DOHH2 (cell line): ENCODE results near the gene GPC6.

Experiments
- H3F3A ChIP-seq: fragments of 200-600 bp; sonication (generic), shearing (Covaris generic); 2 replicates; pipeline ENCODE4 v1.6.0; 2016; ENCODE audit warnings: antibody characterized with exemption, mild to moderate bottlenecking; ENCODE audit not compliant: control insufficient read depth, insufficient read depth
- H3K27ac ChIP-seq: fragments of 200-600 bp; sonication (generic); 2 replicates; pipeline ENCODE4 v1.5.1; 2014; ENCODE audit warnings: low read depth, mild to moderate bottlenecking, low read length, moderate library complexity
- H3K27me3 ChIP-seq: fragments of 200-600 bp; sonication (generic); 2 replicates; pipeline ENCODE4 v1.6.1; 2014; ENCODE audit warnings: mild to moderate bottlenecking, low read length, mixed read lengths; ENCODE audit not compliant: control insufficient read depth
- H3K36me3 ChIP-seq: fragments of 200-600 bp; sonication (generic); 2 replicates; pipeline ENCODE4 v1.6.1; 2014; ENCODE audit warnings: mild to moderate bottlenecking, low read length, moderate library complexity, mixed read lengths; ENCODE audit not compliant: control insufficient read depth
- H3K4me1 ChIP-seq: fragments of 200-600 bp; sonication (generic); 2 replicates; pipeline ENCODE4 v1.6.1; 2014; ENCODE audit warnings: mild to moderate bottlenecking, low read length, mixed read lengths; ENCODE audit not compliant: control insufficient read depth
- H3K4me2 ChIP-seq: fragments of 200-600 bp; sonication (generic); 2 replicates; pipeline ENCODE4 v1.6.0; 2014; ENCODE audit warnings: mild to moderate bottlenecking, low read length, moderate library complexity
- H3K4me3 ChIP-seq: fragments of 200-600 bp; sonication (generic); 2 replicates; pipeline ENCODE4 v1.5.1; 2014; ENCODE audit warnings: mild to moderate bottlenecking, low read length, mixed read lengths
- H3K79me2 ChIP-seq: fragments of 200-600 bp; sonication (generic); 2 replicates; pipeline ENCODE4 v1.6.1; 2014; ENCODE audit warnings: mild to moderate bottlenecking, low read length, mixed read lengths; ENCODE audit not compliant: control insufficient read depth
- H3K9me2 ChIP-seq: fragments of 200-600 bp; sonication (generic); replicated peaks from 2 replicates; pipeline ENCODE4 v1.6.1; 2014; ENCODE audit warnings: mild to moderate bottlenecking, low read length, mixed read lengths; ENCODE audit not compliant: control insufficient read depth
- H3K9me3 ChIP-seq: fragments of 200-600 bp; sonication (generic); 2 replicates; pipeline ENCODE4 v1.6.1; 2014; ENCODE audit warnings: antibody characterized with exemption, low read length, mixed read lengths; ENCODE audit not compliant: control insufficient read depth, insufficient read depth
- H4K20me1 ChIP-seq: fragments of 200-600 bp; sonication (generic); 2 replicates; pipeline ENCODE4 v1.6.0; 2014; ENCODE audit warnings: low read depth, mild to moderate bottlenecking, antibody characterized with exemption, low read length, moderate library complexity; ENCODE audit not compliant: control insufficient read depth, insufficient read depth
- EZH2phosphoT487 ChIP-seq: fragments of 200-600 bp; sonication (generic); IDR thresholded peaks from 2 replicates; pipeline ENCODE4 v1.6.1; 2017; ENCODE audit warnings: borderline replicate concordance, mild to moderate bottlenecking, antibody characterized with exemption, low read length, moderate library complexity, mixed read lengths
- TF ChIP-seq, protein P1 (sequence below): fragments of 200-600 bp; sonication (generic); IDR thresholded peaks from one replicate; pipeline ENCODE4 v1.5.1; 2014; ENCODE audit warnings: antibody characterized with exemption, mild to moderate bottlenecking, low read depth, low read length; ENCODE audit not compliant: poor library complexity, severe bottlenecking

The GPC6 gene

DNA sequence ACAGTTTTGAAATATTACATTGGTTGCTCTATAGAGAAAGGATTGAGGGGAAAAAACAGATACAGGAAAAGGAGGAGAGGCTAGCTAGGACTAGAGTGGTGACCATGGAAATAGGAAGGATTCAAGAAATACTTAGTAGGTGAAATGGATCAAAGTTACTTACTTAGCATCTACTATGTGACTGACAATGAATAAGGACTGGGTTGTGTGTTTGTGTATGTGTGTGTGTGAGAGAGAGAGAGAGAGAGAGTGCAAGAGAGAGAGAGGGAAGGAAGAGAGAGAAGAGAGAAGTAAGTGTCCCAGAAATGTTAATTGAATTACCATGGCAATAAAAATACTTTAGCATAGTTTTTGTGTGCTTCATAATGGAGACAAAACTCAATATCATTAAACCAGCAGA lies 7.9 kb downstream of the GPC6 start:
- no peak overlapping the region for H3K27ac ChIP-seq
- no peaks in the 10 kb centered on the region for H3K4me1 ChIP-seq
- TF ChIP-seq, protein P1, sequence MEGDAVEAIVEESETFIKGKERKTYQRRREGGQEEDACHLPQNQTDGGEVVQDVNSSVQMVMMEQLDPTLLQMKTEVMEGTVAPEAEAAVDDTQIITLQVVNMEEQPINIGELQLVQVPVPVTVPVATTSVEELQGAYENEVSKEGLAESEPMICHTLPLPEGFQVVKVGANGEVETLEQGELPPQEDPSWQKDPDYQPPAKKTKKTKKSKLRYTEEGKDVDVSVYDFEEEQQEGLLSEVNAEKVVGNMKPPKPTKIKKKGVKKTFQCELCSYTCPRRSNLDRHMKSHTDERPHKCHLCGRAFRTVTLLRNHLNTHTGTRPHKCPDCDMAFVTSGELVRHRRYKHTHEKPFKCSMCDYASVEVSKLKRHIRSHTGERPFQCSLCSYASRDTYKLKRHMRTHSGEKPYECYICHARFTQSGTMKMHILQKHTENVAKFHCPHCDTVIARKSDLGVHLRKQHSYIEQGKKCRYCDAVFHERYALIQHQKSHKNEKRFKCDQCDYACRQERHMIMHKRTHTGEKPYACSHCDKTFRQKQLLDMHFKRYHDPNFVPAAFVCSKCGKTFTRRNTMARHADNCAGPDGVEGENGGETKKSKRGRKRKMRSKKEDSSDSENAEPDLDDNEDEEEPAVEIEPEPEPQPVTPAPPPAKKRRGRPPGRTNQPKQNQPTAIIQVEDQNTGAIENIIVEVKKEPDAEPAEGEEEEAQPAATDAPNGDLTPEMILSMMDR, result no peak
- no peak for TF ChIP-seq EZH2phosphoT487
- no peaks in the 10 kb centered on the region for H3F3A ChIP-seq
- H3K27me3 ChIP-seq, result no peaks in the 10 kb centered on the region
- no peak overlapping the region for H3K4me3 ChIP-seq
- H3K4me2 ChIP-seq, result no peak overlapping the region
- H3K9me3 ChIP-seq, result peaks cover 8% of the 10 kb centered on the region; the same call in 1 of the 2 replicates
- no peaks in the 10 kb centered on the region for H3K9me2 ChIP-seq
- H3K79me2 ChIP-seq, result no peaks in the 10 kb centered on the region
- no peaks in the 10 kb centered on the region for H4K20me1 ChIP-seq
- H3K36me3 ChIP-seq, result no peaks in the 10 kb centered on the region

DNA sequence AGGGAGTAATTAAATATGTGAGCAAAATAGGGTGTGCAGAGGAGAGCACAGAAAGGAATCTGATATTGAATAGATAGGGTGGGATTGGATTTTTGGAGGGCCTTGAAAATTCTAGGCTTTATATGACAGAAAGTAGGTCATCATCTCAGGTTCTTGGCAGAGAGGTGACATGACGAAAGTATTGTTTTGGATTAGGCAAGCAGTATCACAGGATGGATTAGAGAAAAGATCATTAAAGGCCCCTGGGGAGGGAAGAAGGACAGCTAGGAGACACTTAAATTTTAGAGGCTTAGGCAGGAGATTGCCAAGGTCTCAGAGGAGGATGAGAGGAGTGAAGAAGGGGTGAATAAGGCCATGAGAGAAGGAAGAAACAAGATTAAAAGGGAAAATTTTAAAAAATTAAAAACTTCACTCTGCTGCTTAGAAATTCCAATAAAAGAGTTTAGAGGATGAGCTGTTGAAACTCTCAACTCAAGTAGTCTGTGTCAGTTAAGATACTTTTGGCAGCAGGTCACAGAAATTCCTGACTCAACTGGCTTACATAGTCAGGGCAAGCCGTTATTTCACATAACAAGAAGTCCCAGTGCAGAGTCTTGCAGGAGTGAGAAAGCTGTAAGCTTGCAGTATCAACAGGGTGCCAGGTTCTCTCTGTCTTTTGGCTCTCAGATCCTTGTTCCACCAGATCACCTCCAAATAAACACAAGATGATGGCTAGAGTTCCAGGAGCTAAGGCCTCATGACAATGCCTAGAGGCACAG lies 8.8 kb downstream of the GPC6 start:
- Histone ChIP-seq H3K9me3 (peaks cover 8% of the 10 kb centered on the region; the same call in 1 of the 2 replicates), H3F3A (no peaks in the 10 kb centered on the region), H3K4me3 (no peak overlapping the region), H3K27me3 (no peaks in the 10 kb centered on the region), H3K36me3 (no peaks in the 10 kb centered on the region), H3K27ac (no peak overlapping the region), H4K20me1 (no peaks in the 10 kb centered on the region), H3K4me1 (no peaks in the 10 kb centered on the region), H3K4me2 (no peak overlapping the region), H3K79me2 (no peaks in the 10 kb centered on the region), H3K9me2 (no peaks in the 10 kb centered on the region)
- no peak for TF ChIP-seq EZH2phosphoT487
- TF ChIP-seq, protein P1, result no peak

DNA sequence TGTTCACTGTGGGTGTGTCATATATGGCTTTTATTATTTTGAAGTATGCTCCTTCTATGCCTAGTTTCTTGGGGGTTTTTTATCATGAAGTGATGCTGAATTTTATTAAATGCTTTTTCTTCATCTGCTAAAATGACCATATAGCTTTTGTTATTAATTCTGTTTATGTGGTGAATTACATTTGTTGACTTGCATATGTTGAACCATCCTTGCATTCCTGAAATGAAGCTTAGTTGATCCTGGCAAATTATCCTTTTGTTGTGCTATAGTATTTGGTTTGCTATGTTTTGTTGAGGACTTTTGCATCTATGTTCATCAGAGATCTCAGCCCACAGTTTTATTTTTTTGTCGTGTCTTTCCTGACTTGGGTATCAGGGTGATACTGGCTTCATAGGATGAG lies 12.1 kb downstream of the GPC6 start:
- Histone ChIP-seq H3K4me2 (no peak overlapping the region), H3K9me3 (peaks cover 8% of the 10 kb centered on the region; the same call in 1 of the 2 replicates), H3K36me3 (no peaks in the 10 kb centered on the region), H3F3A (no peaks in the 10 kb centered on the region), H3K27ac (no peak overlapping the region), H3K27me3 (no peaks in the 10 kb centered on the region), H3K4me1 (no peaks in the 10 kb centered on the region), H3K79me2 (no peaks in the 10 kb centered on the region), H3K4me3 (no peak overlapping the region), H3K9me2 (no peaks in the 10 kb centered on the region), H4K20me1 (no peaks in the 10 kb centered on the region)
- no peak for TF ChIP-seq EZH2phosphoT487
- TF ChIP-seq, protein P1, result no peak
